HEK293T (cell line): ENCODE results near the gene HEATR9.

Source experiments
- CTCF ChIA-PET: fragments of 350-600 bp; formaldehyde crosslinking; extraction: SDS; loops from one replicate; lab custom pipeline; 2021; ENCODE audit warnings: antibody characterized with exemption, inconsistent platforms; lab: Yijun Ruan, JAX
- POLR2A ChIA-PET: fragments of 350-600 bp; formaldehyde crosslinking; extraction: SDS; loops from one replicate; lab custom pipeline; 2020; ENCODE audit warnings: antibody characterized with exemption, inconsistent platforms; lab: Yijun Ruan, JAX
- DNase-seq: peaks from one replicate; pipeline ENCODE4 v3.0.0; 2012; ENCODE audit warnings: mixed read lengths; ENCODE audit errors: extremely low spot score
- ARNT ChIP-seq: fragments of 450-650 bp; IDR thresholded peaks from 2 replicates; pipeline ENCODE4 v1.6.1; 2017; ENCODE audit warnings: mild to moderate bottlenecking
- BHLHE40 ChIP-seq: fragments of 450-650 bp; IDR thresholded peaks from 2 replicates; pipeline ENCODE4 v1.6.1; 2016; ENCODE audit warnings: mild to moderate bottlenecking, moderate library complexity, borderline replicate concordance
- CTBP1 ChIP-seq: fragments of 450-650 bp; IDR thresholded peaks from 2 replicates; pipeline ENCODE4 v1.6.1; 2016; ENCODE audit warnings: borderline replicate concordance
- ELF4 ChIP-seq: fragments of 450-650 bp; IDR thresholded peaks from 2 replicates; pipeline ENCODE4 v1.6.1; 2017; ENCODE audit warnings: antibody characterized with exemption
- FOXA1 ChIP-seq: fragments of 450-650 bp; IDR thresholded peaks from 2 replicates; pipeline ENCODE4 v1.6.1; 2016; ENCODE audit warnings: mild to moderate bottlenecking
- FOXK2 ChIP-seq: fragments of 450-650 bp; IDR thresholded peaks from 2 replicates; pipeline ENCODE4 v1.6.1; 2016; ENCODE audit warnings: mild to moderate bottlenecking
- FOXM1 ChIP-seq: fragments of 450-650 bp; IDR thresholded peaks from 2 replicates; pipeline ENCODE4 v1.6.1; 2017; ENCODE audit warnings: mild to moderate bottlenecking, borderline replicate concordance
- HDGF ChIP-seq: fragments of 450-650 bp; IDR thresholded peaks from 2 replicates; pipeline ENCODE4 v1.6.1; 2017; ENCODE audit warnings: antibody characterized with exemption, borderline replicate concordance
- L3MBTL2 ChIP-seq: fragments of 450-650 bp; conservative IDR thresholded peaks from 2 replicates; pipeline ENCODE4 v1.6.1; 2016; ENCODE audit warnings: mild to moderate bottlenecking
- LEF1 ChIP-seq: fragments of 450-650 bp; IDR thresholded peaks from 2 replicates; pipeline ENCODE4 v1.6.1; 2017; ENCODE audit warnings: mild to moderate bottlenecking, borderline replicate concordance
- NFRKB ChIP-seq: fragments of 450-650 bp; IDR thresholded peaks from 2 replicates; pipeline ENCODE4 v1.6.1; 2016; ENCODE audit warnings: mild to moderate bottlenecking, moderate library complexity
- PKNOX1 ChIP-seq: fragments of 450-650 bp; IDR thresholded peaks from 2 replicates; pipeline ENCODE4 v1.6.1; 2016
- SP1 ChIP-seq: fragments of 450-650 bp; IDR thresholded peaks from 2 replicates; pipeline ENCODE4 v1.6.1; 2017
- SUZ12 ChIP-seq: fragments of 450-650 bp; IDR thresholded peaks from 2 replicates; pipeline ENCODE4 v1.6.1; 2016; ENCODE audit warnings: mild to moderate bottlenecking
- TARDBP ChIP-seq: fragments of 450-650 bp; IDR thresholded peaks from 2 replicates; pipeline ENCODE4 v1.6.1; 2016
- ZNF384 ChIP-seq: fragments of 450-650 bp; IDR thresholded peaks from 2 replicates; pipeline ENCODE4 v1.6.1; 2016

Gene HEATR9

DNA sequence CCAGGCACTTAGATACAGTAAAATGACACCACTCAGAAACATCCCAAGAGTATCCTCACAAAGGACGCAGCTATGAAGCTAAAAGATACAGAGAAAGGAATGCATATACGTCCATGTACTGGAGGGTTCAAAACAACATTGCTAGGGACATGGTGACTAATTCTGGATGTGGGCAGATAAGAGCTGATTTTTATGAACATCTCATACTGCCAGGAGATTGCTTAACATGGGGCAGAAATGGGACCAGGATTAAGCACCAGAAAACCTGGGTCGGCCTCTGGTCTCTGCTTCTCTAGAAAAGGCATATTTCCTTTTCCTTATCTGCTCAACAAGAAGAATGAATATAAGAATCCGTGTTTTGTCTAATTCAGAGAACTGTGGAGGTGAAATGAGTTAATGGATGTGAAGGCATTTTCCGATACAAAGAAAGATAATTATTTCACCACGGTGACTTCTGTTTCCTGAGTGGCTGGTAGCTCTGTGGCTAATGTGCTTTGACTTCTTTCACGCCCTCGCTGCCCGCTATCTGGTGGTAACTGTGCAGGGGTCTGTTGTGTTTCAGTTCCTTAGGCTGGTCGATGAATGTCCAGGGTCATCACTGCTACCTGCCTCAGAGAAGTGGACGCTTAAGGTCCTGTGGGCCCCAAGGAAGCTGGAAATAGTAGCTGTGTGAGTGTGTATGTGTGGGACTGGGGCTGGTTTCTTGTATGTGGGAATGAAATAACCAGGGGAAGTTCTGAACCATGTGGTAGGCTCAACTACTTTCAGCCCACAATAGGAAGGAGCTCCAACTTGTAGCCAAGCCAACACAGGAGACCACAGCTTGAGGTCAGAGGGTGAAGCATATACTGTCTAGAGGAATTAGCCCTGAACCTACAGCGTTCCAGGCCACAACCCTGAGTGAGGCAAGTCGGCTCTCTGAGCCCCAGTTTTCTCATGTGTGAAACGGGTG, 27.2 kb upstream of the HEATR9 start:
- ChIA-PET POLR2A (no interaction called here), CTCF (interaction anchor here (0.7 kb wide), 1 partner anchor 42 kb away, joined by 3 read pairs; no protein-coding TSS in a partner anchor)
- DNase-seq, result no peak
- TF ChIP-seq LEF1, result no peak
- TF ChIP-seq ARNT, result no peak
- TF ChIP-seq L3MBTL2, result no peak
- TF ChIP-seq TARDBP, result no peak
- TF ChIP-seq ELF4, result no peak
- TF ChIP-seq SUZ12, result no peak
- no peak for TF ChIP-seq SP1
- TF ChIP-seq NFRKB, result no peak
- TF ChIP-seq ZNF384, result no peak
- no peak for TF ChIP-seq FOXM1

- DNase-seq, result no peak
- ChIA-PET POLR2A (no interaction called here), CTCF (no interaction called here)
- TF ChIP-seq L3MBTL2, result no peak
- TF ChIP-seq CTBP1, result no peak
- TF ChIP-seq PKNOX1, result no peak
- TF ChIP-seq HDGF, result no peak
- no peak for TF ChIP-seq TARDBP
- TF ChIP-seq ARNT, result no peak
- TF ChIP-seq FOXM1, result no peak
- no peak for TF ChIP-seq LEF1
- TF ChIP-seq ZNF384, result no peak
- TF ChIP-seq FOXK2, result no peak
- no peak for TF ChIP-seq SUZ12
- no peak for TF ChIP-seq BHLHE40
- no peak for TF ChIP-seq FOXA1
- no peak for TF ChIP-seq NFRKB
- no peak for TF ChIP-seq ELF4
- TF ChIP-seq SP1, result no peak
Measured at GRCh38 chr17:35894206-35894605, 25.5 kb upstream of the HEATR9 start.

- TF ChIP-seq LEF1 (no peak), FOXK2 (no peak), FOXM1 (no peak), BHLHE40 (no peak), ELF4 (no peak), FOXA1 (no peak), L3MBTL2 (no peak), SUZ12 (no peak), CTBP1 (no peak), SP1 (no peak), ZNF384 (no peak), ARNT (no peak), NFRKB (no peak), TARDBP (no peak)
- POLR2A ChIA-PET, result no interaction called here
- CTCF ChIA-PET, result no interaction called here
- no peak for DNase-seq
Measured at GRCh38 chr17:35893751-35894150, 25.1 kb upstream of the HEATR9 start.

DNA sequence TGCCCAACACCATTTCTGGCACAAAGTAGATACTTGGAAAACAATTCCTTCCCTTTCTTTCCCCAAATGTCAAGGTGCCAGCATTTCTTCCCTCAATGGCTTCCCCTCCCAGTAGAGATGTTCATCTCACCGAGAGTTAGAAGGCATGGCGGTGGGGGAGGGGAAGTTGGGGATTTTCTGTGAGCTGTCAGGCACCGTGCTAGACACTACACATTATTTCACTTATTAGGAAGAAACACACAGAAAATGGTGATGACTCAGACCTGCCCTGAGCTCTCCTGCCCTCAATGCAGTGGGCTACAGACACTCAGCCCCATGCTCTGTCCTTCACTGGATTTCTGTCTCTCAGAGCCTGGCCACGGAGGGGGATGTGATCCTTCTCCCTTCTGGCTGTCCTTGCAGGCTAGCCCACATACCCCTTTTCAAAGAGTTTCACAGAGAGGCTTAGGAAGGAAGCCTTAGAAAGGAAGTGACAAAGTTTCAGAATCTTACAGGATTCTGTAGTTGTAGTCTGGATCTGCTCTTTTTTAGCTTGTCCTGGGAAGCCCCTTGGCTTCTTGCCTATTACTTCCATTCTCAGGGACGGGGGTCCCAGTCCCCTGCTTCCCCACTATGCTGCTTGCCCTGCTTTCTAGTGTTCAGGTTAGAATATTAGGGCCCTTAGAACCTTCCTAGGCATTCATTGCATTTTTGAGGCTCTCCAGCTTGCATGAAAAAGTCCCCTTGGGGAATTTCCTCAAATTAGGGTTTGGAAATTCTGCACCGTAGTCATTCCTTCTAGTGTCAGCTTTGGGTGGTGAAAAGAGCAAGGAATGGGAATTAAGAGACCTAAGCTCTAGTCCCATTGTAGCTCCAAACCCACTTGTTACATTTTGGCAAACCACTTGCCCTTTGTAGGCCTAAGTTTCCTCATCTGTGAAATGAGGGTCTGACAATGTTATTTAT, 23.7 kb upstream of the HEATR9 start:
- CTCF ChIA-PET, result interaction anchor here (1.3 kb wide), 1 partner anchor 43 kb away, joined by 3 read pairs; no protein-coding TSS in a partner anchor
- POLR2A ChIA-PET, result interaction anchor here (0.9 kb wide), 1 partner anchor 84 kb away, joined by 5 read pairs; the partner anchor contains the start of gene TAF15
- no peak for DNase-seq
- TF ChIP-seq ELF4 (no peak), FOXA1 (no peak), FOXM1 (no peak), SUZ12 (no peak), TARDBP (no peak), ARNT (no peak), BHLHE40 (no peak)

GRCh38 chr17:35891269-35891668, 22.6 kb upstream of the HEATR9 start:
- CTCF ChIA-PET, result interaction anchor here (1.6 kb wide), 1 partner anchor 127 kb away, joined by 3 read pairs; no protein-coding TSS in a partner anchor
- no peak for DNase-seq
- POLR2A ChIA-PET, result no interaction called here
- TF ChIP-seq ELF4, result no peak
- no peak for TF ChIP-seq LEF1
- no peak for TF ChIP-seq PKNOX1
- no peak for TF ChIP-seq TARDBP
- TF ChIP-seq ZNF384, result no peak
- no peak for TF ChIP-seq NFRKB
- TF ChIP-seq L3MBTL2, result no peak
- TF ChIP-seq HDGF, result no peak
- TF ChIP-seq FOXK2, result no peak
- no peak for TF ChIP-seq SUZ12
- TF ChIP-seq CTBP1, result no peak
- no peak for TF ChIP-seq FOXA1
- no peak for TF ChIP-seq SP1
- TF ChIP-seq BHLHE40, result no peak
- no peak for TF ChIP-seq FOXM1
- TF ChIP-seq ARNT, result no peak

- ChIA-PET CTCF (interaction anchor here (1.6 kb wide), 1 partner anchor 127 kb away, joined by 3 read pairs; no protein-coding TSS in a partner anchor), POLR2A (no interaction called here)
- no peak for DNase-seq
- no peak for TF ChIP-seq NFRKB
- TF ChIP-seq FOXA1, result no peak
- TF ChIP-seq L3MBTL2, result no peak
- TF ChIP-seq CTBP1, result no peak
- TF ChIP-seq ZNF384, result no peak
- TF ChIP-seq TARDBP, result no peak
- no peak for TF ChIP-seq FOXK2
- TF ChIP-seq HDGF, result no peak
- TF ChIP-seq BHLHE40, result no peak
- no peak for TF ChIP-seq SP1
- TF ChIP-seq ARNT, result no peak
- no peak for TF ChIP-seq PKNOX1
- no peak for TF ChIP-seq SUZ12
- no peak for TF ChIP-seq LEF1
- TF ChIP-seq FOXM1, result no peak
- TF ChIP-seq ELF4, result no peak
Measured at GRCh38 chr17:35890774-35891155, 22.1 kb upstream of the HEATR9 start.
